Peyer's patch (tissue), 4 donors: ENCODE data around the gene GNG13.

Experiments
- POLR2A ChIP-seq, 2 donors: fragments of 450-650 bp; IDR thresholded peaks; one replicate each; pipeline ENCODE4 v1.5.1; 2017; ENCODE audit warnings: antibody characterized with exemption in 2 of 2, mild to moderate bottlenecking in 2 of 2, moderate library complexity in 2 of 2
- TF ChIP-seq, protein P1 (sequence below), 6 experiments: fragments of 450-650 bp in 4 of 6; fragments of 200-600 bp in 2 of 6; sonication (generic) in 1 of 6; IDR thresholded peaks; one replicate each; pipeline ENCODE4 v1.5.1; 2017 to 2019; ENCODE audit warnings: antibody characterized with exemption in 6 of 6, mild to moderate bottlenecking in 3 of 6, moderate library complexity in 1 of 6

GRCh38 chr16:782258-782657, 18.3 kb downstream of the GNG13 start:
- TF ChIP-seq POLR2A (IDR thresholded peaks at IDR 0.05): no peak
- TF ChIP-seq, protein P1, sequence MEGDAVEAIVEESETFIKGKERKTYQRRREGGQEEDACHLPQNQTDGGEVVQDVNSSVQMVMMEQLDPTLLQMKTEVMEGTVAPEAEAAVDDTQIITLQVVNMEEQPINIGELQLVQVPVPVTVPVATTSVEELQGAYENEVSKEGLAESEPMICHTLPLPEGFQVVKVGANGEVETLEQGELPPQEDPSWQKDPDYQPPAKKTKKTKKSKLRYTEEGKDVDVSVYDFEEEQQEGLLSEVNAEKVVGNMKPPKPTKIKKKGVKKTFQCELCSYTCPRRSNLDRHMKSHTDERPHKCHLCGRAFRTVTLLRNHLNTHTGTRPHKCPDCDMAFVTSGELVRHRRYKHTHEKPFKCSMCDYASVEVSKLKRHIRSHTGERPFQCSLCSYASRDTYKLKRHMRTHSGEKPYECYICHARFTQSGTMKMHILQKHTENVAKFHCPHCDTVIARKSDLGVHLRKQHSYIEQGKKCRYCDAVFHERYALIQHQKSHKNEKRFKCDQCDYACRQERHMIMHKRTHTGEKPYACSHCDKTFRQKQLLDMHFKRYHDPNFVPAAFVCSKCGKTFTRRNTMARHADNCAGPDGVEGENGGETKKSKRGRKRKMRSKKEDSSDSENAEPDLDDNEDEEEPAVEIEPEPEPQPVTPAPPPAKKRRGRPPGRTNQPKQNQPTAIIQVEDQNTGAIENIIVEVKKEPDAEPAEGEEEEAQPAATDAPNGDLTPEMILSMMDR (IDR thresholded peaks at IDR 0.05): no peak
